Hepatocyte (in vitro differentiated cells): ENCODE measurements around the gene MPZL2.

Experiments used
- EZH2 ChIP-seq: fragments of 200-600 bp; sonication (generic); IDR thresholded peaks from 2 replicates; pipeline ENCODE4 v1.6.1; 2016; ENCODE audit warnings: antibody characterized with exemption, mild to moderate bottlenecking, borderline replicate concordance
- TF ChIP-seq, protein P1 (sequence below): fragments of 200-600 bp; sonication (generic); IDR thresholded peaks from 2 replicates; pipeline ENCODE4 v1.5.1; 2016; ENCODE audit warnings: antibody characterized with exemption, mild to moderate bottlenecking; ENCODE audit not compliant: poor library complexity

DNA sequence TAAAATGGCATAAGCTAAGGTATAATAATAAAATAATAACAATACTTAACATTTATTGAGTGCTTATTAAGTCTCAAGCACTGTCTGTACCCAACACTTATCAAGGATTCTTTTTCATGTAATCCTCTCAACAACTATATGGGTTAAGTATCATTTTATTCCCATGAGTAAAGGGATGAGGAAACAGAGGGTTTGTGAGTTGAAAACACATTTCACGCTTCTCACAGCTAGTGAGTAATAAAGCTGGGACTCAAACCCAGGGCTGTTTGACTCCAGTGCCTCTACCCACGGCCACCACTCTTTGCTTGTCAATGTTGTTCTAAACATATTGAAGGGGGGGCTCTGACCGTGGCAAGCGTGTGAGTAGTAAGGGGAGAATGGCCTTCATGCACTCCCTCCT is 49.1 kb upstream of the MPZL2 start:
- TF ChIP-seq EZH2, result no peak
- TF ChIP-seq, protein P1, sequence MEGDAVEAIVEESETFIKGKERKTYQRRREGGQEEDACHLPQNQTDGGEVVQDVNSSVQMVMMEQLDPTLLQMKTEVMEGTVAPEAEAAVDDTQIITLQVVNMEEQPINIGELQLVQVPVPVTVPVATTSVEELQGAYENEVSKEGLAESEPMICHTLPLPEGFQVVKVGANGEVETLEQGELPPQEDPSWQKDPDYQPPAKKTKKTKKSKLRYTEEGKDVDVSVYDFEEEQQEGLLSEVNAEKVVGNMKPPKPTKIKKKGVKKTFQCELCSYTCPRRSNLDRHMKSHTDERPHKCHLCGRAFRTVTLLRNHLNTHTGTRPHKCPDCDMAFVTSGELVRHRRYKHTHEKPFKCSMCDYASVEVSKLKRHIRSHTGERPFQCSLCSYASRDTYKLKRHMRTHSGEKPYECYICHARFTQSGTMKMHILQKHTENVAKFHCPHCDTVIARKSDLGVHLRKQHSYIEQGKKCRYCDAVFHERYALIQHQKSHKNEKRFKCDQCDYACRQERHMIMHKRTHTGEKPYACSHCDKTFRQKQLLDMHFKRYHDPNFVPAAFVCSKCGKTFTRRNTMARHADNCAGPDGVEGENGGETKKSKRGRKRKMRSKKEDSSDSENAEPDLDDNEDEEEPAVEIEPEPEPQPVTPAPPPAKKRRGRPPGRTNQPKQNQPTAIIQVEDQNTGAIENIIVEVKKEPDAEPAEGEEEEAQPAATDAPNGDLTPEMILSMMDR, result no peak
